Type B pancreatic cell (in vitro differentiated cells): ENCODE measurements around the gene PIEZO2. TPM values are rescaled to one million over a fixed set of nuclear protein-coding genes. Genes with fewer than 3 reads are reported as not detected.

Experiments
- DNase-seq: peaks from one replicate; pipeline ENCODE4 v3.0.0; 2021; ENCODE audit warnings: mixed read lengths; ENCODE audit not compliant: unreplicated experiment; ENCODE audit errors: extremely low spot score
- H3K27ac Mint-ChIP-seq: 2 replicates; pipeline ENCODE4 v1.8.0; 2021; ENCODE audit warnings: mild to moderate bottlenecking, mixed read lengths
- H3K27me3 Mint-ChIP-seq: 2 replicates; pipeline ENCODE4 v1.8.0; 2021; ENCODE audit warnings: mixed read lengths
- H3K36me3 Mint-ChIP-seq: 2 replicates; pipeline ENCODE4 v1.8.0; 2021; ENCODE audit warnings: mixed read lengths
- H3K4me1 Mint-ChIP-seq: one replicate; pipeline ENCODE4 v1.8.0; 2021; ENCODE audit warnings: mixed read lengths; ENCODE audit not compliant: unreplicated experiment
- H3K4me3 Mint-ChIP-seq: 2 replicates; pipeline ENCODE4 v1.8.0; 2021; ENCODE audit warnings: mild to moderate bottlenecking, mixed read lengths
- H3K9me3 Mint-ChIP-seq: 2 replicates; pipeline ENCODE4 v1.8.0; 2021; ENCODE audit warnings: mixed read lengths
- CTCF ChIP-seq: fragments of 200-600 bp; sonication (generic); conservative IDR thresholded peaks from 2 replicates; pipeline ENCODE4 v1.5.0; 2021; ENCODE audit warnings: antibody characterized with exemption, mild to moderate bottlenecking
- total RNA-seq: library from RNA; stranded (reverse); gene quantifications from 2 replicates; pipeline ENCODE4 v1.2.1, GENCODE V29; 2021; ENCODE audit warnings: low replicate concordance

PIEZO2 gene
- total RNA-seq, 1 donor from 2014 or later, result 38.8 TPM

GRCh38 chr18:11155034-11155759 lies 5.8 kb upstream of the PIEZO2 start:
- DNase-seq, result no peak
- peaks cover 9% of the 10 kb centered on the region for H3K4me1 Mint-ChIP-seq
- no peaks in the 10 kb centered on the region for H3K36me3 Mint-ChIP-seq
- no peaks in the 10 kb centered on the region for H3K9me3 Mint-ChIP-seq
- no peak overlapping the region for H3K4me3 Mint-ChIP-seq
- peaks cover 40% of the 10 kb centered on the region for H3K27me3 Mint-ChIP-seq
- TF ChIP-seq CTCF, result no peak
- H3K27ac Mint-ChIP-seq, result no peak overlapping the region

GRCh38 chr18:11154368-11154989 lies 5.1 kb upstream of the PIEZO2 start:
- Mint-ChIP-seq H3K27ac (no peak overlapping the region), H3K27me3 (peaks cover 40% of the 10 kb centered on the region), H3K9me3 (no peaks in the 10 kb centered on the region), H3K4me3 (no peak overlapping the region), H3K36me3 (no peaks in the 10 kb centered on the region), H3K4me1 (peaks cover 13% of the 10 kb centered on the region)
- DNase-seq, result no peak
- TF ChIP-seq CTCF, result peak; percentile 80

GRCh38 chr18:11153097-11153496 lies 3.7 kb upstream of the PIEZO2 start:
- H3K27ac Mint-ChIP-seq, result no peak overlapping the region
- no peak for DNase-seq
- no peaks in the 10 kb centered on the region for H3K36me3 Mint-ChIP-seq
- no peak for TF ChIP-seq CTCF
- no peak overlapping the region for H3K4me3 Mint-ChIP-seq
- peaks cover 39% of the 10 kb centered on the region for H3K27me3 Mint-ChIP-seq
- H3K4me1 Mint-ChIP-seq, result peaks cover 15% of the 10 kb centered on the region
- no peaks in the 10 kb centered on the region for H3K9me3 Mint-ChIP-seq

GRCh38 chr18:11150271-11150615 lies 874 bp upstream of the PIEZO2 start:
- Mint-ChIP-seq H3K27ac (peak overlapping the region; percentile 14), H3K9me3 (no peaks in the 10 kb centered on the region), H3K36me3 (peaks cover 3% of the 10 kb centered on the region), H3K27me3 (peaks cover 58% of the 10 kb centered on the region), H3K4me3 (peak overlapping the region; percentile 84), H3K4me1 (peaks cover 22% of the 10 kb centered on the region)
- DNase-seq, result no peak
- no peak for TF ChIP-seq CTCF

- Mint-ChIP-seq H3K36me3 (peaks cover 3% of the 10 kb centered on the region), H3K9me3 (no peaks in the 10 kb centered on the region), H3K27me3 (peaks cover 51% of the 10 kb centered on the region), H3K4me3 (peak overlapping the region; percentile 84), H3K27ac (no peak overlapping the region), H3K4me1 (peaks cover 22% of the 10 kb centered on the region)
- peak; percentile 76 for DNase-seq
- TF ChIP-seq CTCF, result no peak
These were observed 509 bp downstream of the PIEZO2 start for GRCh38 chr18:11148680-11149440.
